HG02678 (cell line): ENCODE measurements around the gene BAIAP2.

Experiments
- ATAC-seq: cut with Tn5 transposase; IDR thresholded peaks from one replicate; pipeline ENCODE4 v1.9.1; 2021; ENCODE audit warnings: mild to moderate bottlenecking, moderate library complexity; ENCODE audit not compliant: unreplicated experiment

BAIAP2 gene

GRCh38 chr17:81100668-81101067 lies 65.7 kb downstream of the BAIAP2 start:
- ATAC-seq: no peak

GRCh38 chr17:81101614-81102306 lies 66.8 kb downstream of the BAIAP2 start:
- ATAC-seq: peak; percentile 76

- ATAC-seq: no peak
Observed at GRCh38 chr17:81102352-81102751, 67.4 kb downstream of the BAIAP2 start.

GRCh38 chr17:81102869-81103268 lies 67.9 kb downstream of the BAIAP2 start:
- no peak for ATAC-seq

- no peak for ATAC-seq
Observed at GRCh38 chr17:81103379-81103778, 68.4 kb downstream of the BAIAP2 start.

GRCh38 chr17:81106716-81107115 lies 71.8 kb downstream of the BAIAP2 start:
- ATAC-seq: no peak

GRCh38 chr17:81108220-81108619 lies 73.3 kb downstream of the BAIAP2 start:
- no peak for ATAC-seq

GRCh38 chr17:81109957-81110356 lies 75.0 kb downstream of the BAIAP2 start:
- ATAC-seq: no peak

- ATAC-seq: no peak
Observed at GRCh38 chr17:81110488-81111040, 75.6 kb downstream of the BAIAP2 start.

GRCh38 chr17:81111066-81111465 lies 76.1 kb downstream of the BAIAP2 start:
- no peak for ATAC-seq

- ATAC-seq: no peak
Observed at GRCh38 chr17:81112450-81112849, 77.5 kb downstream of the BAIAP2 start.

GRCh38 chr17:81113158-81113724 lies 78.3 kb downstream of the BAIAP2 start:
- ATAC-seq: no peak

GRCh38 chr17:81114351-81115093 lies 79.6 kb downstream of the BAIAP2 start:
- no peak for ATAC-seq

GRCh38 chr17:81115219-81115618 lies 80.3 kb downstream of the BAIAP2 start:
- ATAC-seq: no peak

- no peak for ATAC-seq
Observed at GRCh38 chr17:81115749-81116464, 81.0 kb downstream of the BAIAP2 start.

- no peak for ATAC-seq
Observed at GRCh38 chr17:81116704-81117103, 81.8 kb downstream of the BAIAP2 start.

GRCh38 chr17:81117672-81118198 lies 82.8 kb downstream of the BAIAP2 start:
- ATAC-seq: no peak

- ATAC-seq: no peak
Observed at GRCh38 chr17:81118308-81119221, 83.6 kb downstream of the BAIAP2 start.

GRCh38 chr17:81119223-81120148 lies 84.5 kb downstream of the BAIAP2 start:
- ATAC-seq: no peak
